Prostate gland (tissue), 2 donors: ENCODE results near the gene GAB2.

ENCODE experiments used
- CTCF ChIP-seq, 4 experiments: fragments of 200-600 bp in 2 of 4; fragments of 450-650 bp in 2 of 4; sonication (generic) in 2 of 4; IDR thresholded peaks; 1 replicate in 3 of 4; 2 replicates in 1 of 4; pipeline ENCODE4 v1.5.1; 2016 to 2019; ENCODE audit warnings: antibody characterized with exemption in 4 of 4, mild to moderate bottlenecking in 2 of 4, moderate library complexity in 2 of 4
- POLR2A ChIP-seq: fragments of 450-650 bp; IDR thresholded peaks from one replicate; pipeline ENCODE4 v1.6.1; 2016; ENCODE audit warnings: antibody characterized with exemption, mild to moderate bottlenecking

GRCh38 chr11:78281511-78281910 is 136.1 kb downstream of the GAB2 start:
- no peak for TF ChIP-seq POLR2A
- no peak for TF ChIP-seq CTCF (IDR thresholded peaks at IDR 0.05)
